ENCODE data around the gene PLAAT5. TPM values are rescaled to one million over a fixed set of nuclear protein-coding genes. Genes with fewer than 3 reads are reported as not detected.

The PLAAT5 gene
- total and polyA plus RNA-seq, 2 of the 13 experiments (the other 11 are each of a cell fraction or from before 2014, with no cell fraction given) = not detected

DNA sequence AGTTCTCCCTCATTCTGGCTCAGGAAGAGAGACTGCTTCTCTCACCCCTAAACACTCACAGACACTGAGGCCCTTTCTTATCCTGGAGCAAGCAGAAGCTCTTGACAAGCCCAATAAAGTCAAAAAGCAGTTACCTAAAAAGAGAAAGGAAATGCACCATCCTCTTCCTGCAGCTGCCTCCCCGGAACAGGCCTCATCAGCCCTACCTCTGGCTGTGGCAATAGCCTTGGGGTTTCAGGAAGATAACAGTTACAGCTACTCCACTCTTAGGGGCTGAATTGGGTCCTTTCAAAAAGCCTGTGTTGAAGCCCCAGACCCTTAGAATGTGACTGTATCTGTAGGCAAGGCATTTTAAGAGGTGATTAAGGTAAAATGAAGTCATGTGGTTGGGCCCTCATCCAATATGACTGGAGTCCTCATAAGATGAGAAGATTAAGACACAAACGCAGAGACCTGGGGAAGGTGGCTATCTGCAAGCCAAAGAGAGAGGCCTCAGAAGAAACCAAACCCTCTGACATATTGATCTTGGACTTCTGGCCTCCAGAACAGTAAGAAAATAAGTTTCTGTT, 11.4 kb upstream of the PLAAT5 start:
- no peak overlapping the region for H2AFZ ChIP-seq (ENCODE audit: low read length)
- H3K36me3 ChIP-seq (replicated peaks in 1 of 2; ENCODE audit: control insufficient read depth in 1 of 2, insufficient read depth in 2 of 2, low read length in 2 of 2) = no peaks in the 10 kb centered on the region
- POLR2A ChIA-PET = no interaction called here
- no peaks in the 10 kb centered on the region for H4K20me1 ChIP-seq (ENCODE audit: insufficient read depth, low read length)
- no peak overlapping the region for H3K9ac ChIP-seq (ENCODE audit: insufficient read depth, low read depth, low read length)
- H3K4me3 ChIP-seq (replicated peaks in 1 of 3; ENCODE audit: insufficient read depth in 1 of 3, low read depth in 2 of 3, low read length in 3 of 3) = no peak overlapping the region
- WGBS (ENCODE audit: low lambda C conversion rate) = 26% methylated on average over 2 of the region's 2 CpGs
- H3K4me2 ChIP-seq (ENCODE audit: low read depth, low read length) = no peak overlapping the region
- TF ChIP-seq KLF6 (CRISPR knock-in tag; IDR thresholded peaks at IDR 0.05) = no peak
- TF ChIP-seq CC2D1A (CRISPR knock-in tag; IDR thresholded peaks at IDR 0.05) = no peak
- TF ChIP-seq HHEX (CRISPR knock-in tag; IDR thresholded peaks at IDR 0.05) = no peak
- no peak for TF ChIP-seq U2AF1 (optimal IDR thresholded peaks at IDR 0.05; ENCODE audit: low read depth, low read length)
- TF ChIP-seq NCOA5 (CRISPR knock-in tag; IDR thresholded peaks at IDR 0.05) = no peak
- TF ChIP-seq, protein P1, sequence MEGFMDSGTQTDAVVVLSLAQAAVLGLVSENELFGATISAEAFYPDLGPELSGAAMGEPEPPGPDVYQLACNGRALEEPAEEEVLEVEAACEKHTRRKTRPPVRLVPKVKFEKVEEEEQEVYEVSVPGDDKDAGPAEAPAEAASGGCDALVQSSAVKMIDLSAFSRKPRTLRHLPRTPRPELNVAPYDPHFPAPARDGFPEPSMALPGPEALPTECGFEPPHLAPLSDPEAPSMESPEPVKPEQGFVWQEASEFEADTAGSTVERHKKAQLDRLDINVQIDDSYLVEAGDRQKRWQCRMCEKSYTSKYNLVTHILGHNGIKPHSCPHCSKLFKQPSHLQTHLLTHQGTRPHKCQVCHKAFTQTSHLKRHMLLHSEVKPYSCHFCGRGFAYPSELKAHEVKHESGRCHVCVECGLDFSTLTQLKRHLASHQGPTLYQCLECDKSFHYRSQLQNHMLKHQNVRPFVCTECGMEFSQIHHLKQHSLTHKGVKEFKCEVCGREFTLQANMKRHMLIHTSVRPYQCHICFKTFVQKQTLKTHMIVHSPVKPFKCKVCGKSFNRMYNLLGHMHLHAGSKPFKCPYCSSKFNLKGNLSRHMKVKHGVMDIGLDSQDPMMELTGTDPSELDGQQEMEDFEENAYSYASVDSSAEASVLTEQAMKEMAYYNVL (CRISPR knock-in tag; IDR thresholded peaks at IDR 0.05; ENCODE audit: borderline replicate concordance) = no peak
- no peak for TF ChIP-seq GZF1 (CRISPR knock-in tag; IDR thresholded peaks at IDR 0.05)
- TF ChIP-seq ZNF598 (CRISPR knock-in tag; IDR thresholded peaks at IDR 0.05; ENCODE audit: borderline replicate concordance) = no peak
- TF ChIP-seq RXRA (CRISPR knock-in tag; IDR thresholded peaks at IDR 0.05) = no peak
- no peak for TF ChIP-seq DR1 (CRISPR knock-in tag; IDR thresholded peaks at IDR 0.05)
- TF ChIP-seq JDP2 (CRISPR knock-in tag; IDR thresholded peaks at IDR 0.05; ENCODE audit: borderline replicate concordance) = no peak
- TF ChIP-seq, protein P2, sequence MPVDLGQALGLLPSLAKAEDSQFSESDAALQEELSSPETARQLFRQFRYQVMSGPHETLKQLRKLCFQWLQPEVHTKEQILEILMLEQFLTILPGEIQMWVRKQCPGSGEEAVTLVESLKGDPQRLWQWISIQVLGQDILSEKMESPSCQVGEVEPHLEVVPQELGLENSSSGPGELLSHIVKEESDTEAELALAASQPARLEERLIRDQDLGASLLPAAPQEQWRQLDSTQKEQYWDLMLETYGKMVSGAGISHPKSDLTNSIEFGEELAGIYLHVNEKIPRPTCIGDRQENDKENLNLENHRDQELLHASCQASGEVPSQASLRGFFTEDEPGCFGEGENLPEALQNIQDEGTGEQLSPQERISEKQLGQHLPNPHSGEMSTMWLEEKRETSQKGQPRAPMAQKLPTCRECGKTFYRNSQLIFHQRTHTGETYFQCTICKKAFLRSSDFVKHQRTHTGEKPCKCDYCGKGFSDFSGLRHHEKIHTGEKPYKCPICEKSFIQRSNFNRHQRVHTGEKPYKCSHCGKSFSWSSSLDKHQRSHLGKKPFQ (CRISPR knock-in tag; IDR thresholded peaks at IDR 0.05; ENCODE audit: insufficient replicate concordance) = no peak
- no peak for TF ChIP-seq FLYWCH1 (CRISPR knock-in tag; IDR thresholded peaks at IDR 0.05)
- TF ChIP-seq POGZ (CRISPR knock-in tag; IDR thresholded peaks at IDR 0.05) = no peak
- H3K79me2 ChIP-seq (ENCODE audit: insufficient read depth, low read length) = no peaks in the 10 kb centered on the region
- H3K27ac ChIP-seq (ENCODE audit: extremely low read length, insufficient read depth, low read length) = no peak overlapping the region
- DNase-seq (ENCODE audit: low spot score) = no peak
- no TSS peak for BruUV-seq (replicated peaks)
- in situ Hi-C loops (cut with HindIII; ENCODE audit: extremely low pct_ligation_motif_present, low pct_unique_long_range_greater_than_20kb) = no loop called here
- CTCF ChIA-PET (ENCODE audit: low intra/inter-chr PET ratio, low total read pairs) = no interaction called here
- peaks cover 2 to 18% of the 10 kb centered on the region in 2 experiments; a peak in 3 of 5 replicates for H3K27me3 ChIP-seq (ENCODE audit: control insufficient read depth in 1 of 2, insufficient read depth in 2 of 2, low read length in 2 of 2)
- intact Hi-C loops (cut with micrococcal nuclease; ENCODE audit: unreplicated experiment) = no loop called here
- peaks cover 11% of the 10 kb centered on the region; the same call in 1 of the 2 replicates for H3K9me3 ChIP-seq (ENCODE audit: low read length)
- no peaks in the 10 kb centered on the region for H3K4me1 ChIP-seq (ENCODE audit: insufficient read depth, low read length)
- ATAC-seq = no peak
- FAIRE-seq = no peak

Measured in HepG2 (cell line).